Stomach (tissue), 4 donors: ENCODE results near the gene NEFH.

Source experiments
- CTCF ChIP-seq, 7 experiments: fragments of 450-650 bp in 4 of 7; fragments of 200-600 bp in 3 of 7; sonication (generic) in 3 of 7; IDR thresholded peaks; one replicate each; pipeline ENCODE4 v1.5.1; 2016 to 2019; ENCODE audit warnings: antibody characterized with exemption in 7 of 7, control low read depth in 2 of 7, mild to moderate bottlenecking in 1 of 7
- POLR2A ChIP-seq, 4 donors: fragments of 450-650 bp; IDR thresholded peaks; one replicate each; pipeline ENCODE4 v1.6.1; 2016; ENCODE audit warnings: antibody characterized with exemption in 4 of 4, control low read depth in 2 of 4, mild to moderate bottlenecking in 1 of 4, moderate library complexity in 1 of 4
- POLR2AphosphoS5 ChIP-seq, 3 donors: sonication (generic); formaldehyde crosslinking; IDR thresholded peaks; one replicate each; pipeline ENCODE4 v1.6.1; 2016; ENCODE audit warnings: antibody characterized with exemption in 3 of 3

GRCh38 chr22:29481265-29482000 lies 1.4 kb downstream of the NEFH start:
- TF ChIP-seq POLR2A (IDR thresholded peaks at IDR 0.05) (no peak), CTCF (IDR thresholded peaks at IDR 0.05) (no peak), POLR2AphosphoS5 (IDR thresholded peaks at IDR 0.05) (no peak)
